ENCODE data around the gene INSYN2B. TPM values are rescaled to one million over a fixed set of nuclear protein-coding genes. Genes with fewer than 3 reads are reported as not detected.

Gene INSYN2B
- total and polyA plus RNA-seq, 2 of the 8 experiments (the other 6 are each of a cell fraction or from before 2014, with no cell fraction given): not detected

DNA sequence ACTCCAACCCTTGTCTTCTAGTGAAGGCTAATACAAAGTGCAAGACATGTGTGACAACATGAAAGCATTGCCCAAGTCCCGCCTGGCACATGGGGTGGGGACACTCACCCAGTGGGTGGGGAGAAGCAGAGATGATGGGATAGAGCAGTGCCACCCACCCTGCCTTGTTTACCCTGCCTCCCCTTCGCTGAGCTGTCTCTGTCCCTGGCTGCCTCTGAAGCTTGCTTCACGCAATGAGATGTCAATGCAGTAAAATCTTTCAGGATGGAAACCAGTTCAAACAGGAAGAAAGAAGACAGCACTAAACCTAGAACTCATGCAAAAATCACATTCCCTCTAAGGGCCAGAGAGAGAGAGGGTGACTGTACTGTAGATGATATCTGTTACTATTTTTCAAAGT, 148.0 kb downstream of the INSYN2B start:
- 86% methylated on average over 3 of the region's 3 CpGs; no CpG with 5 or more reads in 1 of the 2 experiments for WGBS, 2 experiments (ENCODE audit: extremely low coverage in 1 of 2, insufficient coverage in 1 of 2, insufficient read length in 1 of 2, insufficient replicate concordance in 2 of 2, low coverage in 1 of 2, low lambda C conversion rate in 2 of 2, missing lambda C conversion rate in 1 of 2)
- H3K4me3 ChIP-seq (ENCODE audit: extremely low read depth in 1 of 4, insufficient read depth in 2 of 4, low read depth in 3 of 4, low read length in 4 of 4): no peak overlapping the region
- H3K27me3 ChIP-seq (replicated peaks in 1 of 4; ENCODE audit: control insufficient read depth in 3 of 4, extremely low read depth in 1 of 4, insufficient read depth in 3 of 4, low read length in 3 of 4): no peaks in the 10 kb centered on the region
- H3K79me1 ChIP-seq (ENCODE audit: low read depth, low read length): no peaks in the 10 kb centered on the region
- H3K4me2 ChIP-seq (ENCODE audit: insufficient read depth in 1 of 2, low read depth in 2 of 2, low read length in 2 of 2): no peak overlapping the region
- H3K9me3 ChIP-seq (ENCODE audit: insufficient read depth in 2 of 2, low read depth in 1 of 2, low read length in 1 of 2): no peaks in the 10 kb centered on the region
- ChIA-PET POLR2A (ENCODE audit: partially characterized antibody) (no interaction called here), CTCF (ENCODE audit: partially characterized antibody) (interaction anchor here (1.4 kb wide), 1 partner anchor 149 kb away, joined by 4 read pairs; no protein-coding TSS in a partner anchor)
- H3K23ac ChIP-seq (ENCODE audit: insufficient read length): no peak overlapping the region
- H2BK20ac ChIP-seq (ENCODE audit: low read length): no peak overlapping the region
- H4K20me1 ChIP-seq (replicated peaks in 1 of 2; ENCODE audit: control insufficient read depth in 1 of 2, insufficient read depth in 2 of 2, low read length in 2 of 2): no peaks in the 10 kb centered on the region
- H3K79me2 ChIP-seq (ENCODE audit: control insufficient read depth in 1 of 2, insufficient read depth in 2 of 2, low read length in 2 of 2): no peaks in the 10 kb centered on the region
- H3K23me2 ChIP-seq (ENCODE audit: low read depth, low read length): no peaks in the 10 kb centered on the region
- H2AFZ ChIP-seq (ENCODE audit: low read length): no peak overlapping the region
- no peak overlapping the region for H3K14ac ChIP-seq (ENCODE audit: insufficient read length)
- H4K91ac ChIP-seq (replicated peaks; ENCODE audit: insufficient read length, low read length): no peak overlapping the region
- no peaks in the 10 kb centered on the region for H3K36me3 ChIP-seq (ENCODE audit: control insufficient read depth in 2 of 4, insufficient read depth in 4 of 4, low read length in 3 of 4)
- H3K56ac ChIP-seq (replicated peaks; ENCODE audit: insufficient read length, low read depth, low read length): no peak overlapping the region
- H4K8ac ChIP-seq (ENCODE audit: extremely low read depth, insufficient read depth, low read length): no peak overlapping the region
- H2BK15ac ChIP-seq (ENCODE audit: low read length): no peak overlapping the region
- no peak overlapping the region for H2AK5ac ChIP-seq (ENCODE audit: low read depth, low read length)
- DNase-seq (ENCODE audit: low read depth in 1 of 2, low spot score in 2 of 2): no peak
- no peak overlapping the region for H3K18ac ChIP-seq (ENCODE audit: extremely low read depth, low read length)
- no peak overlapping the region for H3K9ac ChIP-seq (replicated peaks in 1 of 4; ENCODE audit: extremely low read depth in 1 of 4, low read depth in 3 of 4, low read length in 3 of 4)
- peaks cover 0 to 2% (median under 1%) of the 10 kb centered on the region in 4 experiments; a peak in 1 of 7 replicates for H3K4me1 ChIP-seq (replicated peaks in 1 of 4; ENCODE audit: control insufficient read depth in 3 of 4, insufficient read depth in 4 of 4, low read length in 3 of 4)
- no peak overlapping the region for H2BK120ac ChIP-seq (replicated peaks; ENCODE audit: low read depth, low read length)
- no peak for FAIRE-seq
- H2BK5ac ChIP-seq (ENCODE audit: low read depth, low read length): no peak overlapping the region
- no peak overlapping the region for H3K27ac ChIP-seq (ENCODE audit: low read depth, low read length)
- no peak overlapping the region for H2BK12ac ChIP-seq (ENCODE audit: low read depth, low read length)
- no peak overlapping the region for H3K4ac ChIP-seq (replicated peaks; ENCODE audit: insufficient read length, low read depth, low read length)
- no peak overlapping the region for H4K5ac ChIP-seq (ENCODE audit: insufficient read length, low read depth, low read length)
- TF ChIP-seq, protein P1, sequence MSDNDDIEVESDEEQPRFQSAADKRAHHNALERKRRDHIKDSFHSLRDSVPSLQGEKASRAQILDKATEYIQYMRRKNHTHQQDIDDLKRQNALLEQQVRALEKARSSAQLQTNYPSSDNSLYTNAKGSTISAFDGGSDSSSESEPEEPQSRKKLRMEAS (IDR thresholded peaks at IDR 0.05): no peak
- TF ChIP-seq JUND (IDR thresholded peaks at IDR 0.05; ENCODE audit: low read length): no peak
- TF ChIP-seq BCL11A (IDR thresholded peaks at IDR 0.05; ENCODE audit: low read depth in 2 of 2, low read length in 2 of 2): no peak
- TF ChIP-seq GABPA (IDR thresholded peaks at IDR 0.05; ENCODE audit: borderline replicate concordance, insufficient read depth, low read length): no peak
- TF ChIP-seq SRF (IDR thresholded peaks at IDR 0.05; ENCODE audit: low read depth, low read length): no peak
- TF ChIP-seq ASH2L (IDR thresholded peaks at IDR 0.05; ENCODE audit: low read length): no peak
- no peak for TF ChIP-seq RBBP5 (IDR thresholded peaks at IDR 0.05; ENCODE audit: borderline replicate concordance, low read depth, low read length)
- no peak for TF ChIP-seq RAD21 (IDR thresholded peaks at IDR 0.05 in 1 of 2, conservative IDR thresholded peaks at IDR 0.05 in 1 of 2; ENCODE audit: low read depth in 2 of 2, low read length in 2 of 2)
- no peak for TF ChIP-seq RFX5 (IDR thresholded peaks at IDR 0.05; ENCODE audit: borderline replicate concordance, low read depth, low read length)
